ENCODE data around the gene SERPINB10.

DNA sequence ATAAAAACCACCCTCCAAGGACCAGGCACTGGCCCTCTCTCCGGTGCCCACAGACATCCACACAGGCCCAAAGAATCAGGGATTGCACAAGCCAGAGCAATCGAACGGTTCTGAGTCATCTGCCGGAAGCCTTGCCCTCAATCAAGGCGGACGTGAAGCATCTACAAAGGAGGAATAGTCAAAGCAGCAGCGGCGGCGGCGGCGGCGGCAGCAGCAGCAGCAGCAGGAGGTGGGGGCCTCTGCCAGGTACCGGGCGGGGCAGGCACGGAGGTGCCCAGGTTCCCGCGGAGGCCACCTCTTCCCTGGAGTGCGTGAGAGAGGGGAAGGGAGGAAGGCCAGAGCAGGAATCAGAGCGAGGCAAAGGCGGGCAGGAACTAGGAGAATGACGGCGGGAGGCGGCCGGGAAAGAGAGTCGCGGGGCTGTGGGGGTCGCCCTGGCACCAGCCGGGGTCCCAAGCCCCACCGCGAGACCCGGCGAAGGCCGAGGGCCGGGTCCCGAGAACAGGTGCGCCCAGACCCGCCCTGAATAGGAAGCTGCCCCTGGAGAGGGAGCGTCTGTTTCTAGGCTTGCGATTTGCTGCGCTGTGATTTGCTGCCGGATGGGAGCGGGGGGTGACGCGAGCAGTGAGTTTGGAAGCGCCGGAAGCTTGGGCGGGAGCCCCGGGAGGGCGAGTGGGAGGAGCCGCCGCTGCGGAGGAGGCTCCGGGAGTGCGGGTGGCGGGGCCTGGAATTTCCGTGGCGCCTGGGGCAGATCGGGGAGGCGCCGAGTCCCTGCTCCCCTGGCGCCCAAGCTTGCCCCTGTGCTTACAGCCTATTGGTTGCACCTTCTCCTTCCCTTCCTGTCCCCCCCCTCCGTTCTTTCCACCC lies 62.4 kb downstream of the SERPINB10 start, which contains the start of gene SERPINB8:
- no peak for TF ChIP-seq GATA2 (IDR thresholded peaks at IDR 0.05; ENCODE audit: low read depth, low read length)
- TF ChIP-seq GATA3 (IDR thresholded peaks at IDR 0.05; ENCODE audit: low read depth, low read length), result no peak

Data from SH-SY5Y (cell line).